MM.1S (cell line): ENCODE measurements around the gene ROBO3.

Source experiments
- DNase-seq: peaks from one replicate; pipeline ENCODE4 v3.0.0-alpha.2; 2015
- H2AFZ ChIP-seq: fragments of 300-600 bp; sonication (generic); 2 replicates; pipeline ENCODE4 v1.6.0; 2016; ENCODE audit warnings: antibody characterized with exemption, low read length
- H3F3A ChIP-seq: fragments of 300-600 bp; sonication (generic); 2 replicates; pipeline ENCODE4 v1.6.1; 2016; ENCODE audit warnings: mild to moderate bottlenecking, antibody characterized with exemption, low read length, moderate library complexity, mixed read lengths; ENCODE audit not compliant: insufficient read depth
- H3K27ac ChIP-seq: fragments of 300-600 bp; sonication (generic); 2 replicates; pipeline ENCODE4 v1.5.1; 2016; ENCODE audit warnings: mild to moderate bottlenecking, low read length
- H3K27me3 ChIP-seq: fragments of 300-600 bp; sonication (generic); replicated peaks from 2 replicates; pipeline ENCODE4 v1.6.0; 2016; ENCODE audit warnings: low read length; ENCODE audit not compliant: insufficient read depth
- H3K36me3 ChIP-seq: fragments of 300-600 bp; sonication (generic); replicated peaks from 2 replicates; pipeline ENCODE4 v1.6.1; 2016; ENCODE audit warnings: mild to moderate bottlenecking, low read length, mixed read lengths; ENCODE audit not compliant: insufficient read depth
- H3K4me1 ChIP-seq: fragments of 300-600 bp; sonication (generic); 2 replicates; pipeline ENCODE4 v1.6.1; 2016; ENCODE audit warnings: low read length, mixed read lengths
- H3K4me2 ChIP-seq: fragments of 300-600 bp; sonication (generic); 2 replicates; pipeline ENCODE4 v1.6.0; 2016; ENCODE audit warnings: low read depth, low read length
- H3K4me3 ChIP-seq: fragments of 300-600 bp; sonication (generic); 2 replicates; pipeline ENCODE4 v1.5.1; 2016; ENCODE audit warnings: low read length, mixed read lengths
- H3K79me2 ChIP-seq: fragments of 300-600 bp; sonication (generic); 2 replicates; pipeline ENCODE4 v1.6.1; 2016; ENCODE audit warnings: mixed run types, low read length, mixed read lengths
- H3K9ac ChIP-seq: fragments of 300-600 bp; sonication (generic); 2 replicates; pipeline ENCODE4 v1.6.1; 2016; ENCODE audit warnings: low read length, mixed read lengths
- H3K9me2 ChIP-seq: fragments of 300-600 bp; sonication (generic); replicated peaks from 2 replicates; pipeline ENCODE4 v1.6.1; 2016; ENCODE audit warnings: mild to moderate bottlenecking, low read length, mixed read lengths; ENCODE audit not compliant: insufficient read depth
- H3K9me3 ChIP-seq: fragments of 300-600 bp; sonication (generic); replicated peaks from 2 replicates; pipeline ENCODE4 v1.6.1; 2016; ENCODE audit warnings: mild to moderate bottlenecking, low read length, mixed read lengths; ENCODE audit not compliant: insufficient read depth
- H4K20me1 ChIP-seq: fragments of 300-600 bp; sonication (generic); 2 replicates; pipeline ENCODE4 v1.6.1; 2016; ENCODE audit warnings: mild to moderate bottlenecking, low read length, moderate library complexity, mixed read lengths; ENCODE audit not compliant: insufficient read depth
- EZH2 ChIP-seq: fragments of 300-600 bp; sonication (generic); optimal IDR thresholded peaks from 2 replicates; pipeline ENCODE3; 2017; ENCODE audit warnings: low read depth, mild to moderate bottlenecking, antibody characterized with exemption, low read length, mixed read lengths
- EZH2phosphoT487 ChIP-seq: fragments of 300-600 bp; sonication (generic); IDR thresholded peaks from 2 replicates; pipeline ENCODE4 v1.6.1; 2018; ENCODE audit warnings: antibody characterized with exemption, low read length
- TF ChIP-seq, protein P1 (sequence below): fragments of 300-600 bp; sonication (generic); IDR thresholded peaks from 2 replicates; pipeline ENCODE4 v1.5.1; 2016; ENCODE audit warnings: antibody characterized with exemption, low read length, mixed read lengths

ROBO3 gene

DNA sequence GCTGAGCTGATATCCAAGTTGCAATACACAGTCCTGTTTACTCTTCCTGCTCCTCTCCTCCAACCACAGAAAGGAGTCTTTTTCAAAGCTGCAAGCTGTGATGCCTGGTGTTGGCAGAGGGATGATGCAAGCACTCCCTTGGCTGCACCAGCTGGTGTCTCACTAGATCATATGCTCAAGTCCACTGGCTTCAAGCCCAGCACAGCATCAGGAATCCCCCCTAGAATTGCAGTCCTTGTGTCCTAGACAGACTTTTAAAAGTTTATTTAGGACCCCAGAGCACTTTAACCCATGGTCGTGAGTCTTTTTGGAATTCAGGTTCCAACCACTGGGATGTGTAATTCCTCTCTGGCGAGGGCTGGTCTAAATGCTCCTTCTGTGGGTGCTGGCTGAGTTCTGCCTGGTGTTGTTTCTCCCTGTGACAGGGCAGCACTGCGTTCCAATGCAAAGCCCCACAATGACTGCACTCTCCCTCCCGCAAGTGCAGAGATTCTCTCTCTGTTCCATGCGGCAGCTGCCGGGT, 51.9 kb downstream of the ROBO3 start:
- H3K36me3 ChIP-seq, result no peaks in the 10 kb centered on the region
- H3K9me3 ChIP-seq, result no peaks in the 10 kb centered on the region
- peaks cover 5% of the 10 kb centered on the region for H3K27me3 ChIP-seq
- no peak overlapping the region for H3K4me3 ChIP-seq
- no peaks in the 10 kb centered on the region for H4K20me1 ChIP-seq
- no peak for DNase-seq
- no peak overlapping the region for H3K27ac ChIP-seq
- TF ChIP-seq EZH2 (no peak), EZH2phosphoT487 (no peak)
- TF ChIP-seq, protein P1, sequence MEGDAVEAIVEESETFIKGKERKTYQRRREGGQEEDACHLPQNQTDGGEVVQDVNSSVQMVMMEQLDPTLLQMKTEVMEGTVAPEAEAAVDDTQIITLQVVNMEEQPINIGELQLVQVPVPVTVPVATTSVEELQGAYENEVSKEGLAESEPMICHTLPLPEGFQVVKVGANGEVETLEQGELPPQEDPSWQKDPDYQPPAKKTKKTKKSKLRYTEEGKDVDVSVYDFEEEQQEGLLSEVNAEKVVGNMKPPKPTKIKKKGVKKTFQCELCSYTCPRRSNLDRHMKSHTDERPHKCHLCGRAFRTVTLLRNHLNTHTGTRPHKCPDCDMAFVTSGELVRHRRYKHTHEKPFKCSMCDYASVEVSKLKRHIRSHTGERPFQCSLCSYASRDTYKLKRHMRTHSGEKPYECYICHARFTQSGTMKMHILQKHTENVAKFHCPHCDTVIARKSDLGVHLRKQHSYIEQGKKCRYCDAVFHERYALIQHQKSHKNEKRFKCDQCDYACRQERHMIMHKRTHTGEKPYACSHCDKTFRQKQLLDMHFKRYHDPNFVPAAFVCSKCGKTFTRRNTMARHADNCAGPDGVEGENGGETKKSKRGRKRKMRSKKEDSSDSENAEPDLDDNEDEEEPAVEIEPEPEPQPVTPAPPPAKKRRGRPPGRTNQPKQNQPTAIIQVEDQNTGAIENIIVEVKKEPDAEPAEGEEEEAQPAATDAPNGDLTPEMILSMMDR, result no peak
- no peaks in the 10 kb centered on the region for H3K9me2 ChIP-seq
- no peaks in the 10 kb centered on the region for H3K79me2 ChIP-seq
- H3K9ac ChIP-seq, result no peak overlapping the region
- H2AFZ ChIP-seq, result no peak overlapping the region
- peaks cover 18% of the 10 kb centered on the region for H3K4me1 ChIP-seq
- H3K4me2 ChIP-seq, result no peak overlapping the region
- H3F3A ChIP-seq, result no peaks in the 10 kb centered on the region

DNA sequence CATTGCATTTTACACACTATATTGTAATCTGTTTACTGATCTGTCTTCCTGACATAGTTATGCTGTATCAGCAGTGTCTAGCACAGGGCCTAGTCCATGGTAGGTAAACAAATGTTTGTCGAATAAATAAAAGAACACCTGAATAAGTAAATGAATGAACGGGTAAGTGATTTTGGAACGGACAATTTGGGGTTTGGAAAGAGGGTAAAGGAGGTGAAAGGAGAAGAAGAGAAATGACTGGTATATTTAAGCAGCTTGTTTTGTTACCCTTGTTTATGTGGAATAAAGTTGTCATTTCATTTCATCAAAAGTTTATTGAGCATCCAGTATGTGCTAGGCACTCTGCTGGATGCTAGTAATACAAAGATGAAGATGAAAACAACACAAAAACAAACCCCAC, 53.7 kb downstream of the ROBO3 start, which contains the start of gene HEPN1:
Gene HEPN1 (plus strand): TSS at position 301 of the 400 bp plus-strand sequence.
- Histone ChIP-seq H3K27me3 (peaks cover 12% of the 10 kb centered on the region), H3K27ac (no peak within 1 kb of the TSS), H2AFZ (no peak within 1 kb of the TSS), H3K9ac (no peak within 1 kb of the TSS), H3F3A (no peaks in the 10 kb centered on the region), H4K20me1 (no peaks in the 10 kb centered on the region), H3K9me3 (no peaks in the 10 kb centered on the region), H3K4me1 (peaks cover 18% of the 10 kb centered on the region), H3K79me2 (no peaks in the 10 kb centered on the region), H3K36me3 (no peaks in the 10 kb centered on the region), H3K4me3 (no peak within 1 kb of the TSS), H3K9me2 (no peaks in the 10 kb centered on the region), H3K4me2 (no peak within 1 kb of the TSS)
- no peak for DNase-seq
- no peak for TF ChIP-seq EZH2
- TF ChIP-seq EZH2phosphoT487, result no peak
- TF ChIP-seq, protein P1, result no peak

DNA sequence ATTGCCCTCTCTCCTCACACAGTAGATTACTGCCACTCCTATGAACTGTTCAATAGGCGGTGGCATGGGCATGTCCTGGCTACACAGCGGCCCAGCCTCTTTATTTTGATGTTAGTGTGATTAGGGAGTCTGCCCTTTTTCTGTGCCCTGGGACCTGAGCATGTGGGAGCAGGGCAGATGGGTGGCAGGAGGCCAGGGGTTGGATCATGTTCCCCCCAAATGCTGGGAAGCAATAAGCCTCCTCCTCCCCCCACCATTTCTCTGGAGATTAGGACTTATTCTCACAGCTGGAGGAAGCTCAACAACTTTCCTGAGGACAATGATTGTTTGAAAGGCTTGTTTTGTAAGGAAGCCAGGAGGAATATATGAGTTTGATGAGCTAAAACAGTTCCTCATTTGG, 54.7 kb downstream of the ROBO3 start:
- no peaks in the 10 kb centered on the region for H3F3A ChIP-seq
- no peak overlapping the region for H2AFZ ChIP-seq
- no peak overlapping the region for H3K4me3 ChIP-seq
- H3K79me2 ChIP-seq, result no peaks in the 10 kb centered on the region
- no peak overlapping the region for H3K9ac ChIP-seq
- TF ChIP-seq EZH2 (no peak), EZH2phosphoT487 (no peak)
- TF ChIP-seq, protein P1, result no peak
- H3K4me1 ChIP-seq, result peaks cover 18% of the 10 kb centered on the region
- DNase-seq, result no peak
- H3K27me3 ChIP-seq, result peaks cover 12% of the 10 kb centered on the region
- H3K9me2 ChIP-seq, result no peaks in the 10 kb centered on the region
- no peaks in the 10 kb centered on the region for H4K20me1 ChIP-seq
- H3K27ac ChIP-seq, result no peak overlapping the region
- H3K9me3 ChIP-seq, result no peaks in the 10 kb centered on the region
- no peak overlapping the region for H3K4me2 ChIP-seq
- no peaks in the 10 kb centered on the region for H3K36me3 ChIP-seq
